HEK293T (cell line): Measurements from ENCODE around the gene MSH5.

Experiments used
- CTCF ChIA-PET: fragments of 350-600 bp; formaldehyde crosslinking; extraction: SDS; loops from one replicate; lab custom pipeline; 2021; ENCODE audit warnings: antibody characterized with exemption, inconsistent platforms; lab: Yijun Ruan, JAX
- POLR2A ChIA-PET: fragments of 350-600 bp; formaldehyde crosslinking; extraction: SDS; loops from one replicate; lab custom pipeline; 2020; ENCODE audit warnings: antibody characterized with exemption, inconsistent platforms; lab: Yijun Ruan, JAX
- DNase-seq: peaks from one replicate; pipeline ENCODE4 v3.0.0; 2012; ENCODE audit warnings: mixed read lengths; ENCODE audit errors: extremely low spot score
- ARNT ChIP-seq: fragments of 450-650 bp; IDR thresholded peaks from 2 replicates; pipeline ENCODE4 v1.6.1; 2017; ENCODE audit warnings: mild to moderate bottlenecking
- BHLHE40 ChIP-seq: fragments of 450-650 bp; IDR thresholded peaks from 2 replicates; pipeline ENCODE4 v1.6.1; 2016; ENCODE audit warnings: mild to moderate bottlenecking, moderate library complexity, borderline replicate concordance
- CTBP1 ChIP-seq: fragments of 450-650 bp; IDR thresholded peaks from 2 replicates; pipeline ENCODE4 v1.6.1; 2016; ENCODE audit warnings: borderline replicate concordance
- ELF4 ChIP-seq: fragments of 450-650 bp; IDR thresholded peaks from 2 replicates; pipeline ENCODE4 v1.6.1; 2017; ENCODE audit warnings: antibody characterized with exemption
- FOXA1 ChIP-seq: fragments of 450-650 bp; IDR thresholded peaks from 2 replicates; pipeline ENCODE4 v1.6.1; 2016; ENCODE audit warnings: mild to moderate bottlenecking
- FOXK2 ChIP-seq: fragments of 450-650 bp; IDR thresholded peaks from 2 replicates; pipeline ENCODE4 v1.6.1; 2016; ENCODE audit warnings: mild to moderate bottlenecking
- FOXM1 ChIP-seq: fragments of 450-650 bp; IDR thresholded peaks from 2 replicates; pipeline ENCODE4 v1.6.1; 2017; ENCODE audit warnings: mild to moderate bottlenecking, borderline replicate concordance
- HDGF ChIP-seq: fragments of 450-650 bp; IDR thresholded peaks from 2 replicates; pipeline ENCODE4 v1.6.1; 2017; ENCODE audit warnings: antibody characterized with exemption, borderline replicate concordance
- L3MBTL2 ChIP-seq: fragments of 450-650 bp; conservative IDR thresholded peaks from 2 replicates; pipeline ENCODE4 v1.6.1; 2016; ENCODE audit warnings: mild to moderate bottlenecking
- LEF1 ChIP-seq: fragments of 450-650 bp; IDR thresholded peaks from 2 replicates; pipeline ENCODE4 v1.6.1; 2017; ENCODE audit warnings: mild to moderate bottlenecking, borderline replicate concordance
- NFRKB ChIP-seq: fragments of 450-650 bp; IDR thresholded peaks from 2 replicates; pipeline ENCODE4 v1.6.1; 2016; ENCODE audit warnings: mild to moderate bottlenecking, moderate library complexity
- PKNOX1 ChIP-seq: fragments of 450-650 bp; IDR thresholded peaks from 2 replicates; pipeline ENCODE4 v1.6.1; 2016
- SP1 ChIP-seq: fragments of 450-650 bp; IDR thresholded peaks from 2 replicates; pipeline ENCODE4 v1.6.1; 2017
- SUZ12 ChIP-seq: fragments of 450-650 bp; IDR thresholded peaks from 2 replicates; pipeline ENCODE4 v1.6.1; 2016; ENCODE audit warnings: mild to moderate bottlenecking
- TARDBP ChIP-seq: fragments of 450-650 bp; IDR thresholded peaks from 2 replicates; pipeline ENCODE4 v1.6.1; 2016
- ZNF384 ChIP-seq: fragments of 450-650 bp; IDR thresholded peaks from 2 replicates; pipeline ENCODE4 v1.6.1; 2016

Gene MSH5

GRCh38 chr6:31758281-31758680, 18.5 kb downstream of the MSH5 start:
- POLR2A ChIA-PET: interaction anchor here (0.6 to 2.7 kb wide), 3 partner anchors 18 to 29 kb away, joined by 4 to 22 read pairs (median 5); partner anchors contain the start of genes DDAH2 and MSH5
- no peak for DNase-seq
- CTCF ChIA-PET: interaction anchor here (0.6 kb wide), 1 partner anchor 26 kb away, joined by 3 read pairs; no protein-coding TSS in a partner anchor
- TF ChIP-seq L3MBTL2 (no peak), ZNF384 (no peak), FOXK2 (no peak)

- no peak for TF ChIP-seq SP1
- no peak for TF ChIP-seq ELF4
- no peak for TF ChIP-seq FOXM1
- TF ChIP-seq HDGF: no peak
- TF ChIP-seq ZNF384: no peak
- ChIA-PET CTCF (interaction anchor here (1.1 kb wide), 1 partner anchor 9 kb away, joined by 3 read pairs; no protein-coding TSS in a partner anchor), POLR2A (interaction anchor here (0.9 to 1.0 kb wide), 2 partner anchors 12 to 46 kb away, joined by 3 read pairs; partner anchors contain the start of gene LSM2)
- no peak for DNase-seq
These were observed 21.0 kb downstream of the MSH5 start for GRCh38 chr6:31760790-31761189.

- POLR2A ChIA-PET: no interaction called here
- DNase-seq: no peak
- CTCF ChIA-PET: no interaction called here
- no peak for TF ChIP-seq SP1
- TF ChIP-seq BHLHE40: no peak
These were observed 21.5 kb downstream of the MSH5 start for GRCh38 chr6:31761343-31761742.

- DNase-seq: no peak
- TF ChIP-seq SP1 (no peak), NFRKB (no peak), ARNT (no peak), BHLHE40 (no peak), TARDBP (no peak), ZNF384 (no peak), L3MBTL2 (no peak), ELF4 (no peak), LEF1 (no peak), FOXM1 (no peak), CTBP1 (no peak), FOXA1 (no peak), PKNOX1 (no peak), FOXK2 (no peak), SUZ12 (no peak), HDGF (no peak)
- ChIA-PET CTCF (no interaction called here), POLR2A (no interaction called here)
These were observed 22.6 kb downstream of the MSH5 start, which contains the start of gene SAPCD1 for GRCh38 chr6:31762356-31762755. TSS of gene SAPCD1 (plus strand) at chr6:31762656. CDS start at chr6:31763055, 399 bp downstream.

GRCh38 chr6:31762878-31763618, 23.2 kb downstream of the MSH5 start:
- DNase-seq: no peak
- ChIA-PET POLR2A (interaction anchor here (1.0 kb wide), 1 partner anchor 23 kb away, joined by 3 read pairs; the partner anchor contains the start of gene MSH5), CTCF (no interaction called here)
- TF ChIP-seq SUZ12: no peak
- TF ChIP-seq NFRKB: no peak
- TF ChIP-seq TARDBP: no peak
- no peak for TF ChIP-seq PKNOX1
- TF ChIP-seq FOXA1: no peak
- TF ChIP-seq SP1: no peak
- no peak for TF ChIP-seq BHLHE40
- no peak for TF ChIP-seq HDGF

- no peak for DNase-seq
- TF ChIP-seq BHLHE40 (no peak), FOXK2 (no peak), SUZ12 (no peak), TARDBP (no peak), HDGF (no peak), ARNT (no peak), LEF1 (no peak), FOXM1 (no peak), ELF4 (no peak), FOXA1 (no peak), CTBP1 (no peak), PKNOX1 (no peak), L3MBTL2 (no peak), SP1 (no peak)
- POLR2A ChIA-PET: interaction anchor here (1.0 kb wide), 1 partner anchor 24 kb away, joined by 3 read pairs; the partner anchor contains the start of gene MSH5
- CTCF ChIA-PET: no interaction called here
These were observed 23.8 kb downstream of the MSH5 start for GRCh38 chr6:31763619-31763940.

- TF ChIP-seq FOXK2: no peak
- no peak for TF ChIP-seq SUZ12
- no peak for TF ChIP-seq HDGF
- TF ChIP-seq NFRKB: no peak
- TF ChIP-seq FOXA1: no peak
- TF ChIP-seq BHLHE40: no peak
- no peak for TF ChIP-seq TARDBP
- TF ChIP-seq SP1: no peak
- no peak for TF ChIP-seq L3MBTL2
- TF ChIP-seq PKNOX1: no peak
- TF ChIP-seq FOXM1: no peak
- TF ChIP-seq ZNF384: no peak
- no peak for TF ChIP-seq CTBP1
- TF ChIP-seq LEF1: no peak
- ChIA-PET POLR2A (no interaction called here), CTCF (no interaction called here)
- no peak for DNase-seq
These were observed 24.4 kb downstream of the MSH5 start for GRCh38 chr6:31764198-31764597.
